GM21576 (cell line): ENCODE data around the gene CSF3.
A peak's percentile ranks its signal among the peaks of the same experiment; 100 is the strongest.

Experiments
- ATAC-seq: cut with Tn5 transposase; IDR thresholded peaks from one replicate; pipeline ENCODE4 v1.9.1; 2021; ENCODE audit warnings: mild to moderate bottlenecking, moderate library complexity; ENCODE audit not compliant: unreplicated experiment

Gene CSF3

GRCh38 chr17:40015005-40015997 is at the start of gene CSF3:
TSS of gene CSF3 (plus strand) at chr17:40015440. CDS start at chr17:40015475, 35 bp downstream.
- no peak for ATAC-seq

DNA sequence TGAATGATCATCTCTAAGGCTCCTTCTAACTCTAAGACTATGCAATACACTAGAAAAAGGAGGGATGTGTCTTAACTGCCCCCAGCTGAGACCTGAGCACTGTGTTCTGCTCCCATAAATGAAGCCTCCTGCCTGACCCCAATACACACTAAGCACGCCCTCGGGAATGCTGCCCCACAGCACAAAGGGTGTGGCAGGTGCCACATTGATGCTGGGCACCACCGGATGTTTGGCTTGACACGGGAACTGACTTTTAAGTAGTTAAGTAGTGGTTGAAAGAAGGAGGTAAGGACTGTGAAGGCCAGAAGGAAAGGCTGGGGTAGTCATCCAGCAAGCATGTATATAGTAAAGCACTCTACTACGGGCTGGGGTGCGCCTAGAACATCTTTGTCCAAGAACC is 48.5 kb upstream of the CSF3 start:
- ATAC-seq = no peak

GRCh38 chr17:39968761-39969160 is 46.5 kb upstream of the CSF3 start:
- no peak for ATAC-seq

DNA sequence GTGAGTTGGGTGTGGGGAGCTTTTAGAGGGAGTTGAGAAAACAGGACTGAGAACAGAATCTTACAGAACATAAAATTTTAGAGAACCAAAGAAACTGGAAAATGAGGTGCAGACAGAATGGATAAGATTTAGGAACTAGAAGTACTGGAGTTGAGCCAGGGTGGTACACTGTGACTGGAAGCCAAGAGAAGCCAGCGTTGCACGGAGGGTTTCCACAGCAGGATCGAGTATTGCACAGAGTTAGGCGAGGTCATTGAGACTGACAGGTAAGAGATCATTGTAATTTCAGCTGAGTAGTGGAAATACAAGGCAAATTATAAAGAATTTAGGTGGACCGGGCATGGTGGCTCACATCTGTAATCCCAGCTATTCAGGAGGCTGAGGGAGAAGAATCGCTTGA is 45.9 kb upstream of the CSF3 start:
- no peak for ATAC-seq

- no peak for ATAC-seq
These were observed 45.0 kb upstream of the CSF3 start for GRCh38 chr17:39970157-39970692.

- ATAC-seq = no peak
These were observed 44.1 kb upstream of the CSF3 start for GRCh38 chr17:39971076-39971603.

DNA sequence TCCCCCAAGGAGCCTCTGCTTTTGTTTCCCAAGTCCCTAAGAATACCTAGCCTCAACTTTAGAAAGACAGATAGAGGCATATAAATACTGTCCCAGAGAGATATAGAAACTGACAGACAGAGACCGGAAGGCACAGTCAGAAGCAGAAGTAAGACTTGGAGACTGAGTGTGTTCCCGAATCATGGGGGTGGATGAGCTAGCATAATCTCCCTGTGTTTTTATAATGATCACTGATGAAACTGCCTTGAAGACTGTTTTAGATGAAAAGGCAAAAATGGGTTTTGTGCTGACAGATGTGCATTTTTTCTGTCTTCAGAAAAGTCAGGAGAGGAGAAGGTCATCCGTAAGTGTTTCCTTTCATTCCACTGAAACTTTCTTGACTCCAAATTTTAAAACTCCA is 43.0 kb upstream of the CSF3 start:
- ATAC-seq = no peak

- no peak for ATAC-seq
These were observed 41.7 kb upstream of the CSF3 start for GRCh38 chr17:39973496-39973895.

DNA sequence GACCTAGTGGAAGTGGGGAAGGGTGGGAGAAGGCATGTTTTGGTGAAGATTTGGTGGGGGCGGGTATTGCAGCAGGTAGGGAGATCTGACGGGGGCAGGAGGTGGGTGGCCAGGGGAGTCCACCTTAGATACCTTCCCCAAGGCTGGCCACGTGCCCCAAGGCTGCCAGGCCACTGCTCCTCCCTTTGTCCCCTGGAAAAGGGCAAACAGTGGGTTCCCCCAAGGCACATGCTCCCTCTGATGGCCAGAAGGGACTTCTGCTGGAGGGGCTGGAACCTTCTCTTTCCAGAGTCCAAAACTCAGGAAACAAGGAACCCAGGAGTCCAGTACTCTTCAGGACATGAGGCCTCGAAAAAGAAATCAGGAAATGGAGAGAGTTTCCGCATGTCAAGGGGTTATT is 40.8 kb upstream of the CSF3 start:
- no peak for ATAC-seq

GRCh38 chr17:39975801-39976200 is 39.4 kb upstream of the CSF3 start:
- ATAC-seq = no peak

- no peak for ATAC-seq
These were observed 36.1 kb upstream of the CSF3 start for GRCh38 chr17:39979016-39979670.

DNA sequence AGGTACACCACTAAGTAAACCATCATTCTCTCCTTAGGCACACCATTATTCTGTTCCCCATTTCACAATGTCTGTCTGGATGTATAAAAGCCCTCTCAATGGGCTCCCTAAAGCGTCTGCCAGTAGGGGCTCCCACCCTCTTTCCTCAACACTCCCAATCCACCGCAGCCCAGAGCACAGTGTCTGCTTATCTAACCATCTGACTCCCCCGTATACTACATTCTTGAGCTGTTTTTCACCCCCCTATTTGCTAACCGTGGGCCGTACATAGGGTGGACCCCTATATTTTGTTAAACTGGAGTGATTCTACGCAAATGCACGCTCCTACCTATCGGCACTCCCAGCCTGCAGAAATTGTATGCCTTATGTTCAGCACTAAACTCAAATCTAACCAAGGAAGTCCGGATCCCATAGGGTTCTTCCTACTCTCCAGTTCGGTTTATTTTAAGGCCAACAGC is 35.3 kb upstream of the CSF3 start:
- no peak for ATAC-seq

DNA sequence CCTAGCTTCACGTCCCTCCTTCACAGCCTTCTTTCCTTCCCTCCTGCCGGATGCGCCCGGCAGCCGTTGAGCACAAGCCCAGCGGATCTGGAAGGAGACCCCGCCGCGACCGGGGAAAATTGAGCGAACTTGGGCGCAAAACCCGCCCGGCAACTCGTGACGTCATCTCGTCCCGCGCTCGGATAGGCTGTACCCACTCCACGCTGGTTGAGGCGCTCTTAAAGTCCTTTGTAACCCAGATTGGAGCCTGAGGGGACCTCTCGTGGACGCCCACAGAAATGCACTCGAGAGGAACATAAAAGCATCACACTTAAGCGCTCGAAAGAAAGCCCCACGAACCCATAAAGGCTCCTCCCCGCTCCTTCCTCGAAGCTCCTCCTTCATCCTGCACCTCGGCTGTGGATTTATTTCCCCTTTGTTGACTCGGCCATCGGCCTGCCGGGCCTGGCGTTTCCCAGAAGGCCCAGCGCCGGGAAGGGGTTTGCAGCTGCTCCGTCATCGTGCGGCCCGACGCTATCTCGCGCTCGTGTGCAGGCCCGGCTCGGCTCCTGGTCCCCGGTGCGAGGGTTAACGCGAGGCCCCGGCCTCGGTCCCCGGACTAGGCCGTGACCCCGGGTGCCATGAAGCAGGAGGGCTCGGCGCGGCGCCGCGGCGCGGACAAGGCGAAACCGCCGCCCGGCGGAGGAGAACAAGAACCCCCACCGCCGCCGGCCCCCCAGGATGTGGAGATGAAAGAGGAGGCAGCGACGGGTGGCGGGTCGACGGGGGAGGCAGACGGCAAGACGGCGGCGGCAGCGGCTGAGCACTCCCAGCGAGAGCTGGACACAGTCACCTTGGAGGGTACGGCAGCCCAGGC is 34.7 kb upstream of the CSF3 start, which contains the start of gene PSMD3:
TSS of gene PSMD3 (plus strand) at position 457 of the 856 bp plus-strand sequence. CDS start at position 621, 164 bp downstream.
- peak; percentile 87 for ATAC-seq

DNA sequence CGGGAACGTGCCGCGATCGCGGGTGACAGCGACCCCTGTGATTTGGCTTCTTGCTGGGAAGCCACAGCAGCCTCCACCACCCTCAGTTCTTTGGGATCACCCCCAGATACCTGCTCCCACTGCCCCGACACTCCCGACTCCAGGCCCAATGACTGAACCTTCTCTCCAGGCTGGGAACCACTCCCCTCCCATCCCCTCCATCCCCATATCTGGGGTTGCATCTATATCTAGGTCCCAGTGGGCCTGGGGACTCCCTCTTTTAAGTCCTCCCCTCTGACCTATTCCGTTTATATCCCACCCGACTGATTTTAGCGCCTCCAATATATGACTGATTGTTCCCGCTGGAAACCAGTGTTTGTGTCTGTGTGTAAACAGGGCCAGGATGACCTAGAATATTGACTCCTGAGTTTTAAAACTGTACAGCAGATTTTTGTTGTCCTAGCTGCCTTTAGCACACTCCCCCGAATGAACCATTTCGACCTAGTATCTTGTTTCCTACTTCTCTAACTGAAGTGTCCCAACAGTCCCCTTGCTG is 34.0 kb upstream of the CSF3 start:
- ATAC-seq = no peak

DNA sequence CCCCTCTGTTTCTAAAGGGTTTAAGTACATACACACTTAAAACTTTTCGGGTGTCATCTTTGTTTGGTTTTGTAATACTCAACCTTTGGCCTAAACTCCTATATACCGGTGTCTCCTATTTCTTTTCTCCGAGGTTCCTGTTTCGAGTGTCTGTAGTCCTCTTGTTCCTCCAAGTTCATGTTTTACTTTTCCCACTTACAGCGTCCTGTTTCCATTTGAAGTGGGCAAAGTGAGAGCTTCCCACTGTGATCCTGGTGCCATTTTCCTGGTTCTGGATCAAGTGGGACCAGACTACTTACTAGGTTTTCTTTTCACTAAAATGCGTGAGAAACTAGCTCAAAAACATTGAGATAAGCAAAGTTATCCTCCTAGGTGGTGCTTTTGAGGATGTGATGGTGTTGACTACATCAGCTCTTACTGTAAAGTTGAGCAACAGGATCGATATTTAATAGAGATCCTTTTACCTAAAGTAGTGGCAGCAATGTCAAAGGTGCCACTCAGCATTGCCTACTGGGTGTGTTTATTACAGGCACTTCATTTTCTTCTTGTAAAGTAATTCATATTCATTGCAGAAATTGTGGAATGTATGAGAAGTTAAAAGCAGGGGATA is 33.4 kb upstream of the CSF3 start:
- ATAC-seq = no peak

- no peak for ATAC-seq
These were observed 26.9 kb upstream of the CSF3 start for GRCh38 chr17:39988206-39988810.

GRCh38 chr17:39994448-39994847 is 20.8 kb upstream of the CSF3 start:
- no peak for ATAC-seq

DNA sequence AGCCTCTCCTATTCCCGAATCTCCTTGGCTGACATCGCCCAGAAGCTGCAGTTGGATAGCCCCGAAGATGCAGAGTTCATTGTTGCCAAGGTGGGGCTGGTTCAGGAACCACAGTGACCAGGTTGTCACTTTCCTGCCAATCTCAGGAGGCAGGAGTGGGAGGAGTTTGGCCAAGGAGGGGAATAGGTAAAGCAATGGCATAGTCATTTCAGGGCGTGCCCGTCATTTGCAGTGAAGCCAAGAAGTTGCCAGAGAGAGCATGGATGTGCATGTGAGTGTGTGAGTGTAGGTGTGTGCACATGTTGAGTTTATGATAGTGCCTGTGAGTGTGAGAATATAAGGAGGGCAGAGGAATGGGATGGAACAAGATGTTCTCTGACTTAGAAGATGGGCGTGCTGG is 19.8 kb upstream of the CSF3 start:
- ATAC-seq = no peak

DNA sequence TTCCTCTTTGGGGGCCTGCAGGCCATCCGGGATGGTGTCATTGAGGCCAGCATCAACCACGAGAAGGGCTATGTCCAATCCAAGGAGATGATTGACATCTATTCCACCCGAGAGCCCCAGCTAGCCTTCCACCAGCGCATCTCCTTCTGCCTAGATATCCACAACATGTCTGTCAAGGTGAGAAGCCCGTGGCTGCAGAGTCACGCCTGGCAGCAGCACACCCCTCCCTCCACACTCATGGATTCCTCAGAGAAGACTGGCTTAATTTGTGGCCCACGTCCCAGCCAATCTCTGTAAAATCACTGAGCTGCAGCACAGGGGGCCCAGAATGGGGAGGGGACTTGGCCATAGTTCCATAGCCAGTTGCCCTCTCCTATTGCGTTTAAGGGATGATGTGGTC is 19.1 kb upstream of the CSF3 start:
- no peak for ATAC-seq
